Neural cell (in vitro differentiated cells): Measurements from ENCODE around the gene SVEP1. TPM values are rescaled to one million over a fixed set of nuclear protein-coding genes. Genes with fewer than 3 reads are reported as not detected.
"Not testable (repeated sequence)": the region's sequence is repeated elsewhere in the genome, so short reads cannot be mapped to it uniquely, and the experiment has no call there.

Experiments
- H2AFZ ChIP-seq: fragments of 200-600, 300-800 bp; sonication (generic), shearing (Covaris generic); 2 replicates; pipeline ENCODE4 v1.6.0; 2014; ENCODE audit warnings: low read depth, mild to moderate bottlenecking, antibody characterized with exemption, low read length, moderate library complexity
- H3F3A ChIP-seq: fragments of 200-600 bp; shearing (Covaris generic); 2 replicates; pipeline ENCODE4 v1.6.1; 2016; ENCODE audit warnings: mild to moderate bottlenecking, moderate library complexity, mixed read lengths, antibody characterized with exemption, low read length; ENCODE audit not compliant: insufficient read depth, poor library complexity, severe bottlenecking
- H3K27ac ChIP-seq: fragments of 200-600, 300-800 bp; sonication (generic), shearing (Covaris generic); 2 replicates; pipeline ENCODE4 v1.5.1; 2014; ENCODE audit warnings: mild to moderate bottlenecking, low read length, moderate library complexity
- H3K27me3 ChIP-seq: fragments of 300-800, 200-600 bp; sonication (generic), shearing (Covaris generic); 2 replicates; pipeline ENCODE4 v1.6.0; 2014; ENCODE audit warnings: mild to moderate bottlenecking, low read depth, low read length, moderate library complexity; ENCODE audit not compliant: insufficient read depth
- H3K36me3 ChIP-seq: fragments of 300-800, 200-600 bp; sonication (generic), shearing (Covaris generic); 2 replicates; pipeline ENCODE4 v1.5.1; 2014; ENCODE audit warnings: mild to moderate bottlenecking, antibody characterized with exemption, low read length, moderate library complexity; ENCODE audit not compliant: insufficient read depth
- H3K4me2 ChIP-seq: fragments of 300-800, 200-600 bp; sonication (generic), shearing (Covaris generic); 2 replicates; pipeline ENCODE4 v1.6.0; 2014; ENCODE audit warnings: mild to moderate bottlenecking, low read length
- H3K4me3 ChIP-seq: fragments of 300-800, 200-600 bp; sonication (generic), shearing (Covaris generic); 2 replicates; pipeline ENCODE4 v1.5.1; 2014; ENCODE audit warnings: mild to moderate bottlenecking, low read length, moderate library complexity
- H3K79me2 ChIP-seq: fragments of 200-600 bp; shearing (Covaris generic); replicated peaks from 2 replicates; pipeline ENCODE4 v1.6.0; 2014; ENCODE audit warnings: mild to moderate bottlenecking, low read length, moderate library complexity; ENCODE audit not compliant: insufficient read depth
- H3K9ac ChIP-seq: fragments of 300-800, 200-600 bp; sonication (generic), shearing (Covaris generic); 2 replicates; pipeline ENCODE4 v1.6.1; 2016; ENCODE audit warnings: mild to moderate bottlenecking, low read length, mixed read lengths
- H3K9me2 ChIP-seq: fragments of 200-600 bp; shearing (Covaris generic); 2 replicates; pipeline ENCODE4 v1.6.1; 2016; ENCODE audit warnings: mild to moderate bottlenecking, low read length, mixed read lengths; ENCODE audit not compliant: insufficient read depth
- H3K9me3 ChIP-seq: fragments of 200-600, 300-800 bp; sonication (generic), shearing (Covaris generic); 2 replicates; pipeline ENCODE4 v1.6.1; 2016; ENCODE audit warnings: mild to moderate bottlenecking, mixed run types, low read length, moderate library complexity, mixed read lengths
- H4K20me1 ChIP-seq: fragments of 200-600 bp; shearing (Covaris generic); 2 replicates; pipeline ENCODE4 v1.6.1; 2016; ENCODE audit warnings: mild to moderate bottlenecking, mixed run types; ENCODE audit not compliant: insufficient read depth
- EP300 ChIP-seq: fragments of 450-650 bp; conservative IDR thresholded peaks from 2 replicates; pipeline ENCODE4 v1.6.1; 2014; ENCODE audit warnings: antibody characterized with exemption, mild to moderate bottlenecking, moderate library complexity; ENCODE audit not compliant: poor library complexity, severe bottlenecking
- EZH2 ChIP-seq: fragments of 200-600, 300-800 bp; shearing (Covaris generic), sonication (generic); IDR thresholded peaks from 2 replicates; pipeline ENCODE4 v1.6.1; 2014; ENCODE audit warnings: antibody characterized with exemption, low read length, borderline replicate concordance, mild to moderate bottlenecking; ENCODE audit not compliant: insufficient read depth, poor library complexity, severe bottlenecking
- MXI1 ChIP-seq: fragments of 450-650 bp; conservative IDR thresholded peaks from 2 replicates; pipeline ENCODE4 v1.6.1; 2014; ENCODE audit warnings: antibody characterized with exemption, mild to moderate bottlenecking; ENCODE audit not compliant: poor library complexity, severe bottlenecking
- POLR2AphosphoS5 ChIP-seq: IDR thresholded peaks from 2 replicates; pipeline ENCODE4 v1.6.1; 2012
- RAD21 ChIP-seq: fragments of 450-650 bp; conservative IDR thresholded peaks from 2 replicates; pipeline ENCODE4 v1.6.1; 2014; ENCODE audit warnings: antibody characterized with exemption, mild to moderate bottlenecking, moderate library complexity
- SMC3 ChIP-seq: fragments of 450-650 bp; conservative IDR thresholded peaks from 2 replicates; pipeline ENCODE4 v1.6.1; 2014; ENCODE audit warnings: antibody characterized with exemption, mild to moderate bottlenecking, moderate library complexity; ENCODE audit not compliant: poor library complexity
- TAF1 ChIP-seq: IDR thresholded peaks from 2 replicates; pipeline ENCODE4 v1.6.1; 2012; ENCODE audit warnings: low read depth
- polyA plus RNA-seq: library from polyadenylated mRNA; depleted of rRNA; stranded (reverse); fragments of >200 nt; gene quantifications from 2 replicates; pipeline ENCODE4 v1.2.3, GENCODE V29; 2014
- TF ChIP-seq, protein P1 (sequence below): fragments of 450-650 bp; IDR thresholded peaks from 2 replicates; pipeline ENCODE4 v1.5.1; 2014; ENCODE audit warnings: antibody characterized with exemption, mild to moderate bottlenecking, moderate library complexity; ENCODE audit not compliant: poor library complexity, severe bottlenecking
- TF ChIP-seq, protein P2 (sequence below): IDR thresholded peaks from 2 replicates; pipeline ENCODE4 v1.6.1; 2012; ENCODE audit warnings: borderline replicate concordance

The SVEP1 gene
- polyA plus RNA-seq, 1 donor from 2014 or later = 0.10 TPM

DNA sequence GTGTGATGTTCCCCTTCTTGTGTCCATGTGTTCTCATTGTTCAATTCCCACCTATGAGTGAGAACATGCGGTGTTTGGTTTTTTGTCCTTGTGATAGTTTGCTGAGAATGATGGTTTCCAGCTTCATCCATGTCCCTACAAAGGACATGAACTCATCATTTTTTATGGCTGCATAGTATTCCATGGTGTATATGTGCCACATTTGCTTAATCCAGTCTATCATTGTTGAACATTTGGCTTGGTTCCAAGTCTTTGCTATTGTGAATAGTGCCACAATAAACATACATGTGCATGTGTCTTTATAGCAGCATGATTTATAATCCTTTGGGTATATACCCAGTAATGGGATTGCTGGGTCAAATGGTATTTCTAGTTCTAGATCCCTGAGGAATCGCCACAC lies 220.5 kb downstream of the SVEP1 start:
- H3K4me3 ChIP-seq, H4K20me1 ChIP-seq, H3K4me2 ChIP-seq, H3K9me3 ChIP-seq, H2AFZ ChIP-seq, H3K9me2 ChIP-seq, H3K79me2 ChIP-seq, H3K27ac ChIP-seq, H3K9ac ChIP-seq, H3F3A ChIP-seq, H3K36me3 ChIP-seq, H3K27me3 ChIP-seq: not testable (repeated sequence)

DNA sequence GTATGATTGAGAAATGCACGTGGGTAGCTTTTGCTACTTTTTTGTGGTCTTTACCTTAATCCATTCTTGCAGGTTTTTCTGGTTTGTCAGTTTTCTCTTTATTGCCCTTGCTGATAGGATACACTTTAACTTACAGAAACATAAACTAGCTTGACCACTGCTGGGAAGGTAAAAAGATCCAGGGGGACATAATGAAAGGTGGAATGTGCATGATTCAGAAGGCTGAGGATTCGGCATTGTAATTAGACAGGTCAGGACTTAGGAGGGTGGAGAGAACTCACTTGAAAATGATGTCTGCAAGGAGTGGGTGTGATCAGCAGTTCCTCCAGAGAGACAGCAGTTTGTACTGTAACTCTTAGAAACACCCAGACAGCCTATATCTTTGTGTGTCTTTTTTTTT lies 222.0 kb downstream of the SVEP1 start:
- no peaks in the 10 kb centered on the region for H4K20me1 ChIP-seq
- no peak overlapping the region for H3K4me2 ChIP-seq
- TF ChIP-seq, protein P1, sequence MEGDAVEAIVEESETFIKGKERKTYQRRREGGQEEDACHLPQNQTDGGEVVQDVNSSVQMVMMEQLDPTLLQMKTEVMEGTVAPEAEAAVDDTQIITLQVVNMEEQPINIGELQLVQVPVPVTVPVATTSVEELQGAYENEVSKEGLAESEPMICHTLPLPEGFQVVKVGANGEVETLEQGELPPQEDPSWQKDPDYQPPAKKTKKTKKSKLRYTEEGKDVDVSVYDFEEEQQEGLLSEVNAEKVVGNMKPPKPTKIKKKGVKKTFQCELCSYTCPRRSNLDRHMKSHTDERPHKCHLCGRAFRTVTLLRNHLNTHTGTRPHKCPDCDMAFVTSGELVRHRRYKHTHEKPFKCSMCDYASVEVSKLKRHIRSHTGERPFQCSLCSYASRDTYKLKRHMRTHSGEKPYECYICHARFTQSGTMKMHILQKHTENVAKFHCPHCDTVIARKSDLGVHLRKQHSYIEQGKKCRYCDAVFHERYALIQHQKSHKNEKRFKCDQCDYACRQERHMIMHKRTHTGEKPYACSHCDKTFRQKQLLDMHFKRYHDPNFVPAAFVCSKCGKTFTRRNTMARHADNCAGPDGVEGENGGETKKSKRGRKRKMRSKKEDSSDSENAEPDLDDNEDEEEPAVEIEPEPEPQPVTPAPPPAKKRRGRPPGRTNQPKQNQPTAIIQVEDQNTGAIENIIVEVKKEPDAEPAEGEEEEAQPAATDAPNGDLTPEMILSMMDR = no peak
- TF ChIP-seq POLR2AphosphoS5 (no peak), EP300 (no peak), TAF1 (no peak), MXI1 (no peak), EZH2 (no peak), RAD21 (no peak)
- no peak overlapping the region for H3K9ac ChIP-seq
- H3K79me2 ChIP-seq = no peaks in the 10 kb centered on the region
- no peaks in the 10 kb centered on the region for H3K9me3 ChIP-seq
- H3K9me2 ChIP-seq = no peaks in the 10 kb centered on the region
- H2AFZ ChIP-seq = no peak overlapping the region
- H3K4me3 ChIP-seq = no peak overlapping the region
- no peaks in the 10 kb centered on the region for H3F3A ChIP-seq
- H3K36me3 ChIP-seq = no peaks in the 10 kb centered on the region
- no peak overlapping the region for H3K27ac ChIP-seq
- H3K27me3 ChIP-seq = no peaks in the 10 kb centered on the region

DNA sequence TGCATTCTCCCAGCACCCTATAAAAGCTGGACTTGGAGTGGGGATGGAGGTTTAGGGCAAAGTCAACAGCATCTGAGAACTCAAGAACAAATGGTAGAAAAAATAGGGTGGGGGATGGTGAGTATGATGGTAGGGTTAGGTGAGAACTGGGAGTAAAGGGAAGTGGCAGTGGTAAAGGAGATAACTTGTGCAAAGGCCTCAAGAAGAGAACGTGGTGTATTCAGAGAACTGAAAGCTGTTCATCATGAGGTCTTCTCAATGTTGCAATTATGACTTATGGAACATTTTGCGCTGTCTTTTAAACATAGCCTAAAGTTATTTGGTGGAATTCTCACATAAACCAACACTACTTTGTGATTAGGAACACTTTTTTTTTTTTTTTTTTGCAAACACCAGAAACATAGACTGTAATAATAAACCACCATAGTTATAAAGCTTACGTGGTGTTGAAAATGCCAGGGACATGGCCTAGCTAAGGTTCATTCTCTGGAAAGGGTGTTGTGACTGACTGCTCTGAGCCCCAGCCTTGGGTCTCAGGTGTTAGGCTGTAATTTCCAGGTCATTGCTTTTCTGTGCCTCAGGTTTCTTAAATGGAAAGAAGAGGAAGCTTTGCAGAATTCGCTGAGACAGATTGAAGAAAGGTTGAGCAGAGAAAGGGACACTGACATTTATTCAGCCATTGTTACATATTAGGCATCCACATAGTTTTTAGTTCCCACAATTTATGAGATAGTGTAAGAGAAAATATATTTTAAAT lies 222.7 kb downstream of the SVEP1 start:
- Histone ChIP-seq H2AFZ (no peak overlapping the region), H3K9me2 (no peaks in the 10 kb centered on the region), H3K4me2 (no peak overlapping the region), H3K27me3 (no peaks in the 10 kb centered on the region), H3K9me3 (no peaks in the 10 kb centered on the region), H3K9ac (no peak overlapping the region), H3F3A (no peaks in the 10 kb centered on the region), H3K36me3 (no peaks in the 10 kb centered on the region), H3K27ac (no peak overlapping the region), H4K20me1 (no peaks in the 10 kb centered on the region), H3K4me3 (no peak overlapping the region), H3K79me2 (no peaks in the 10 kb centered on the region)
- no peak for TF ChIP-seq TAF1
- no peak for TF ChIP-seq EZH2
- TF ChIP-seq, protein P1 = no peak
- no peak for TF ChIP-seq EP300
- TF ChIP-seq, protein P2, sequence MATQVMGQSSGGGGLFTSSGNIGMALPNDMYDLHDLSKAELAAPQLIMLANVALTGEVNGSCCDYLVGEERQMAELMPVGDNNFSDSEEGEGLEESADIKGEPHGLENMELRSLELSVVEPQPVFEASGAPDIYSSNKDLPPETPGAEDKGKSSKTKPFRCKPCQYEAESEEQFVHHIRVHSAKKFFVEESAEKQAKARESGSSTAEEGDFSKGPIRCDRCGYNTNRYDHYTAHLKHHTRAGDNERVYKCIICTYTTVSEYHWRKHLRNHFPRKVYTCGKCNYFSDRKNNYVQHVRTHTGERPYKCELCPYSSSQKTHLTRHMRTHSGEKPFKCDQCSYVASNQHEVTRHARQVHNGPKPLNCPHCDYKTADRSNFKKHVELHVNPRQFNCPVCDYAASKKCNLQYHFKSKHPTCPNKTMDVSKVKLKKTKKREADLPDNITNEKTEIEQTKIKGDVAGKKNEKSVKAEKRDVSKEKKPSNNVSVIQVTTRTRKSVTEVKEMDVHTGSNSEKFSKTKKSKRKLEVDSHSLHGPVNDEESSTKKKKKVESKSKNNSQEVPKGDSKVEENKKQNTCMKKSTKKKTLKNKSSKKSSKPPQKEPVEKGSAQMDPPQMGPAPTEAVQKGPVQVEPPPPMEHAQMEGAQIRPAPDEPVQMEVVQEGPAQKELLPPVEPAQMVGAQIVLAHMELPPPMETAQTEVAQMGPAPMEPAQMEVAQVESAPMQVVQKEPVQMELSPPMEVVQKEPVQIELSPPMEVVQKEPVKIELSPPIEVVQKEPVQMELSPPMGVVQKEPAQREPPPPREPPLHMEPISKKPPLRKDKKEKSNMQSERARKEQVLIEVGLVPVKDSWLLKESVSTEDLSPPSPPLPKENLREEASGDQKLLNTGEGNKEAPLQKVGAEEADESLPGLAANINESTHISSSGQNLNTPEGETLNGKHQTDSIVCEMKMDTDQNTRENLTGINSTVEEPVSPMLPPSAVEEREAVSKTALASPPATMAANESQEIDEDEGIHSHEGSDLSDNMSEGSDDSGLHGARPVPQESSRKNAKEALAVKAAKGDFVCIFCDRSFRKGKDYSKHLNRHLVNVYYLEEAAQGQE = no peak
- TF ChIP-seq MXI1 = no peak
- TF ChIP-seq RAD21 = no peak
- no peak for TF ChIP-seq SMC3
- no peak for TF ChIP-seq POLR2AphosphoS5
